ENCODE results near the gene CDC14B.

GRCh38 chr9:96514108-96514799 lies 105.4 kb downstream of the CDC14B start:
- TF ChIP-seq, protein P1, sequence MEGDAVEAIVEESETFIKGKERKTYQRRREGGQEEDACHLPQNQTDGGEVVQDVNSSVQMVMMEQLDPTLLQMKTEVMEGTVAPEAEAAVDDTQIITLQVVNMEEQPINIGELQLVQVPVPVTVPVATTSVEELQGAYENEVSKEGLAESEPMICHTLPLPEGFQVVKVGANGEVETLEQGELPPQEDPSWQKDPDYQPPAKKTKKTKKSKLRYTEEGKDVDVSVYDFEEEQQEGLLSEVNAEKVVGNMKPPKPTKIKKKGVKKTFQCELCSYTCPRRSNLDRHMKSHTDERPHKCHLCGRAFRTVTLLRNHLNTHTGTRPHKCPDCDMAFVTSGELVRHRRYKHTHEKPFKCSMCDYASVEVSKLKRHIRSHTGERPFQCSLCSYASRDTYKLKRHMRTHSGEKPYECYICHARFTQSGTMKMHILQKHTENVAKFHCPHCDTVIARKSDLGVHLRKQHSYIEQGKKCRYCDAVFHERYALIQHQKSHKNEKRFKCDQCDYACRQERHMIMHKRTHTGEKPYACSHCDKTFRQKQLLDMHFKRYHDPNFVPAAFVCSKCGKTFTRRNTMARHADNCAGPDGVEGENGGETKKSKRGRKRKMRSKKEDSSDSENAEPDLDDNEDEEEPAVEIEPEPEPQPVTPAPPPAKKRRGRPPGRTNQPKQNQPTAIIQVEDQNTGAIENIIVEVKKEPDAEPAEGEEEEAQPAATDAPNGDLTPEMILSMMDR (IDR thresholded peaks at IDR 0.05): no peak
- TF ChIP-seq EZH2 (IDR thresholded peaks at IDR 0.05; ENCODE audit: borderline replicate concordance, insufficient read depth, low read depth, low read length, poor library complexity, severe bottlenecking): no peak

Measured in B cell (primary cell).